Body of pancreas (tissue), 4 donors: ENCODE data around the gene UBE2D2.

Experiments
- CTCF ChIP-seq, 7 experiments: fragments of 450-650 bp in 4 of 7; fragments of 200-600 bp in 3 of 7; sonication (generic) in 3 of 7; IDR thresholded peaks; one replicate each; pipeline ENCODE4 v1.5.1; 2016 to 2019; ENCODE audit warnings: antibody characterized with exemption in 7 of 7
- POLR2A ChIP-seq, 3 donors: fragments of 450-650 bp; IDR thresholded peaks; one replicate each; pipeline ENCODE4 v1.6.1; 2016; ENCODE audit warnings: antibody characterized with exemption in 3 of 3, mild to moderate bottlenecking in 2 of 3

GRCh38 chr5:139630855-139631254, 69.7 kb downstream of the UBE2D2 start:
- no peak for TF ChIP-seq CTCF (IDR thresholded peaks at IDR 0.05)
- TF ChIP-seq POLR2A (IDR thresholded peaks at IDR 0.05) = no peak
